GM12864 (cell line): ENCODE data around the gene ZNF385C.

Experiments
- DNase-seq: peaks from one replicate; pipeline ENCODE4 v3.0.0-alpha.2; 2011; ENCODE audit warnings: low read depth
- H3K4me3 ChIP-seq: 2 replicates; pipeline ENCODE4 v1.5.1; 2011; ENCODE audit warnings: mild to moderate bottlenecking, low read depth, low read length, control low read depth
- CTCF ChIP-seq: IDR thresholded peaks from 2 replicates; pipeline ENCODE4 v1.5.1; 2011; ENCODE audit warnings: low read depth, mild to moderate bottlenecking, moderate library complexity, low read length, control low read depth, inconsistent platforms; ENCODE audit errors: missing control alignments

Gene ZNF385C

GRCh38 chr17:42117397-42118125, 19.3 kb upstream of the ZNF385C start:
- DNase-seq = no peak
- H3K4me3 ChIP-seq = no peak overlapping the region
- no peak for TF ChIP-seq CTCF

GRCh38 chr17:42116705-42117396, 18.6 kb upstream of the ZNF385C start:
- TF ChIP-seq CTCF = peak; percentile 87
- no peak overlapping the region for H3K4me3 ChIP-seq
- peak; percentile 78 for DNase-seq

GRCh38 chr17:42114118-42114517, 15.8 kb upstream of the ZNF385C start:
- no peak for DNase-seq
- TF ChIP-seq CTCF = no peak
- H3K4me3 ChIP-seq = no peak overlapping the region

- no peak overlapping the region for H3K4me3 ChIP-seq
- TF ChIP-seq CTCF = no peak
- DNase-seq = no peak
These were observed 15.2 kb upstream of the ZNF385C start for GRCh38 chr17:42113293-42114069.

GRCh38 chr17:42112552-42113176, 14.4 kb upstream of the ZNF385C start, which contains the start of gene DHX58:
Gene DHX58 (minus strand): TSS chr17:42112714. CDS start chr17:42111892, 822 bp downstream.
- H3K4me3 ChIP-seq = peak within 1 kb of the TSS; percentile 53
- peak; percentile 95 for DNase-seq
- no peak for TF ChIP-seq CTCF

GRCh38 chr17:42111871-42112551, 13.7 kb upstream of the ZNF385C start:
- TF ChIP-seq CTCF = no peak
- no peak for DNase-seq
- peak overlapping the region; percentile 53 for H3K4me3 ChIP-seq
